ENCODE measurements around the gene TFAM.

DNA sequence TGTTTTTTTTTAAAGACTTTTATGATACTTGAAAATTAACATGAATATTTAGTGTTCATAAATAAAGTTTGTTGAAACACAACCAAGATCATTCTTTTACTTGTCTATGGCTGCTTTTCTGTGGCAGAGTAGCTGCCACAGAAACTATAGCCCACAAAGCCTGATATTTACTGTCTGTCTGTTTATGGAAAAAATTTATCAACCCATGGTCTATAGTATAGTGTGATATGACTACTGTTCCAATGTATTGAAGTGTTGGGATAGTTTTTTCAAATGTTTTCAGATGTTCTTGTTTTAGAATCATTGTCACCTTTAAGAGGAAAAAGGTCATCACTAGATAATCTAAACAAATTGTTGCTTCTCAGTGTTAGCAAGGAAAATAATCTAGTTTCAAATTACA lies 10.8 kb downstream of the TFAM start:
- TF ChIP-seq, protein P1, sequence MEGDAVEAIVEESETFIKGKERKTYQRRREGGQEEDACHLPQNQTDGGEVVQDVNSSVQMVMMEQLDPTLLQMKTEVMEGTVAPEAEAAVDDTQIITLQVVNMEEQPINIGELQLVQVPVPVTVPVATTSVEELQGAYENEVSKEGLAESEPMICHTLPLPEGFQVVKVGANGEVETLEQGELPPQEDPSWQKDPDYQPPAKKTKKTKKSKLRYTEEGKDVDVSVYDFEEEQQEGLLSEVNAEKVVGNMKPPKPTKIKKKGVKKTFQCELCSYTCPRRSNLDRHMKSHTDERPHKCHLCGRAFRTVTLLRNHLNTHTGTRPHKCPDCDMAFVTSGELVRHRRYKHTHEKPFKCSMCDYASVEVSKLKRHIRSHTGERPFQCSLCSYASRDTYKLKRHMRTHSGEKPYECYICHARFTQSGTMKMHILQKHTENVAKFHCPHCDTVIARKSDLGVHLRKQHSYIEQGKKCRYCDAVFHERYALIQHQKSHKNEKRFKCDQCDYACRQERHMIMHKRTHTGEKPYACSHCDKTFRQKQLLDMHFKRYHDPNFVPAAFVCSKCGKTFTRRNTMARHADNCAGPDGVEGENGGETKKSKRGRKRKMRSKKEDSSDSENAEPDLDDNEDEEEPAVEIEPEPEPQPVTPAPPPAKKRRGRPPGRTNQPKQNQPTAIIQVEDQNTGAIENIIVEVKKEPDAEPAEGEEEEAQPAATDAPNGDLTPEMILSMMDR (IDR thresholded peaks at IDR 0.05), result no peak
- no peak for TF ChIP-seq POLR2A (IDR thresholded peaks at IDR 0.05)

Data from uterus (tissue), 2 donors.